ENCODE data around the gene UBTD1. TPM values are rescaled to one million over a fixed set of nuclear protein-coding genes. Genes with fewer than 3 reads are reported as not detected.
A peak's percentile ranks its signal among the peaks of the same experiment; 100 is the strongest.

Gene UBTD1
- total RNA-seq, 6 donors from 2014 or later, result 40.6 to 93.1 (median 67.3) TPM

DNA sequence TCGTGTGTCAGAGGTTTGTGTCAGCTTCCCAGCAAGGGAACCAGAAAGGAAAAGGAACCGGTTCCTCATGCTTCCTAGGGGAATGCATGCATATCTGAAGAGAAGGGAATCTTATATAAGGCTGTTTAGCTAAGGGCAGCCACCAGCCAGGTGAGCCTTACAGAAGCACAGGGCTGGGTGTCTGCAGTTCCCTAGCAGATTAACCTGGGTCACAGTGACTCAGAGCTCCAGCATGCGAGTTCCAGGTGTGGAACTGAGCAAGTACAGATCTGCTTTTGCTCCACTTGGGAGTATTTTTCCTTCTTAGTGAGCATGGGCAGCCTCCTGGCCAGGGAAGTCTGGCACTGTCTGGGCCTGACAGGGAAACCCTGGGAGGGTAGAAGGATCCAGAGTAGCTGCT, 72.9 kb downstream of the UBTD1 start:
- 86 to 90% methylated on average over 2 to 3 of the region's 3 CpGs for WGBS, 2 donors
- no peak for TF ChIP-seq POLR2A (IDR thresholded peaks at IDR 0.05)
- TF ChIP-seq, protein P1, sequence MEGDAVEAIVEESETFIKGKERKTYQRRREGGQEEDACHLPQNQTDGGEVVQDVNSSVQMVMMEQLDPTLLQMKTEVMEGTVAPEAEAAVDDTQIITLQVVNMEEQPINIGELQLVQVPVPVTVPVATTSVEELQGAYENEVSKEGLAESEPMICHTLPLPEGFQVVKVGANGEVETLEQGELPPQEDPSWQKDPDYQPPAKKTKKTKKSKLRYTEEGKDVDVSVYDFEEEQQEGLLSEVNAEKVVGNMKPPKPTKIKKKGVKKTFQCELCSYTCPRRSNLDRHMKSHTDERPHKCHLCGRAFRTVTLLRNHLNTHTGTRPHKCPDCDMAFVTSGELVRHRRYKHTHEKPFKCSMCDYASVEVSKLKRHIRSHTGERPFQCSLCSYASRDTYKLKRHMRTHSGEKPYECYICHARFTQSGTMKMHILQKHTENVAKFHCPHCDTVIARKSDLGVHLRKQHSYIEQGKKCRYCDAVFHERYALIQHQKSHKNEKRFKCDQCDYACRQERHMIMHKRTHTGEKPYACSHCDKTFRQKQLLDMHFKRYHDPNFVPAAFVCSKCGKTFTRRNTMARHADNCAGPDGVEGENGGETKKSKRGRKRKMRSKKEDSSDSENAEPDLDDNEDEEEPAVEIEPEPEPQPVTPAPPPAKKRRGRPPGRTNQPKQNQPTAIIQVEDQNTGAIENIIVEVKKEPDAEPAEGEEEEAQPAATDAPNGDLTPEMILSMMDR (IDR thresholded peaks at IDR 0.05), result no peak
- TF ChIP-seq EP300 (IDR thresholded peaks at IDR 0.05), result no peak
- TF ChIP-seq POLR2AphosphoS5 (IDR thresholded peaks at IDR 0.05), result no peak
- Histone ChIP-seq H3K9me3 (no peaks in the 10 kb centered on the region), H3K4me3 (no peak overlapping the region), H3K27me3 (no peaks in the 10 kb centered on the region), H3K27ac (peak overlapping the region; percentile 63 to 66 (median 65)), H3K36me3 (peaks cover 20 to 39% (median 28%) of the 10 kb centered on the region in 4 donors), H3K4me1 (peaks cover 3 to 20% (median 9%) of the 10 kb centered on the region in 4 donors)
- no peak for DNase-seq
- peak in 1 of 2 donors; percentile 4 for ATAC-seq (ENCODE audit: low FRiP score in 2 of 2)

DNA sequence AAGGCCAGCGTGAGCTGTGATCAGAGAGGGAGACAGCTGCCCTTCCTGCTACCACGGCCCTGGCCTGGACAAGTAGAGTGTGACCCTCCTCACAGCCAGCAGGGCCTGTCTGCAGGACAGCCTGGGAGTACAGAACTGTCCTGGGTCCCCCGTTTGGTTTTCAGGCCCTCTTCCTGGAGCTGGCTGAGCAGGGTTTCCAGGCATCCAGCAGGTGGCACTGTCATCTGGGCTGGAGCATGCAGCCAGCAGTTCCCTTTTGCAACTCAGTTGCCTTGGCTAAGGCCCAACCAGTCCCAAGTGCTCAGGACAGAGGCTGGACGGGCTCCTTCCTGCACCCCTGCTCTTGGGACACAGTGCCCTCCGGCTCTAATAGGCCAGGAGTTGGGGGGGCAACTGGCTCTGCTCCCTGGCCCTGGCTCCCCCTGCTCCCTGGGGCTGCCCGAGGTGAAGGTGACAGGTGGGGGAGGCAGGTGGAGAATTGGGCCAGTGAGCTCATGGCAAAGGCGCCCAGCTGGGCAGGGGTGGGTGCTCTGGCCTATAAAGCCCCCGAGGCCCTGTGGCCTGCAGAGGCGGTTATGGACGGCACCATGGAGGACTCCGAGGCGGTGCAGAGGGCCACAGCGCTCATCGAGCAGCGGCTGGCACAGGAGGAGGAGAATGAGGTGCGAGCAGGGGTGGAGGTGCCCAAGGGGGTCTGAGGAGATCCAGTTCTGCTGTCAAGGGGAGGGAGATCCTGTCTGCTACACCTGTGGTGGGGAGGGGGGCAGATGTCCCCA, 73.7 kb downstream of the UBTD1 start, which contains the start of gene ANKRD2:
TSS of gene ANKRD2 (plus strand) at position 566 of the 776 bp plus-strand sequence. CDS start at position 576, 10 bp downstream.
- WGBS, 2 donors, result 78 to 94% methylated on average over 12 to 15 of the region's 16 CpGs
- ATAC-seq (ENCODE audit: low FRiP score in 2 of 2) (peak; percentile 73 to 90), DNase-seq (peak; percentile 64 to 84)
- no peaks in the 10 kb centered on the region for H3K9me3 ChIP-seq
- no peaks in the 10 kb centered on the region for H3K27me3 ChIP-seq
- peaks cover 20 to 39% (median 28%) of the 10 kb centered on the region in 4 donors for H3K36me3 ChIP-seq
- H3K4me1 ChIP-seq, result peaks cover 3 to 20% (median 9%) of the 10 kb centered on the region in 4 donors
- H3K27ac ChIP-seq, result peak within 1 kb of the TSS; percentile 63 to 66 (median 65)
- TF ChIP-seq POLR2AphosphoS5 (IDR thresholded peaks at IDR 0.05), result peak in 1 of 2 donors; percentile 47
- TF ChIP-seq, protein P1 (IDR thresholded peaks at IDR 0.05), result peak; percentile 68 to 88 (median 80)
- TF ChIP-seq EP300 (IDR thresholded peaks at IDR 0.05), result no peak
- no peak for TF ChIP-seq POLR2A (IDR thresholded peaks at IDR 0.05)
- H3K4me3 ChIP-seq, result no peak within 1 kb of the TSS

DNA sequence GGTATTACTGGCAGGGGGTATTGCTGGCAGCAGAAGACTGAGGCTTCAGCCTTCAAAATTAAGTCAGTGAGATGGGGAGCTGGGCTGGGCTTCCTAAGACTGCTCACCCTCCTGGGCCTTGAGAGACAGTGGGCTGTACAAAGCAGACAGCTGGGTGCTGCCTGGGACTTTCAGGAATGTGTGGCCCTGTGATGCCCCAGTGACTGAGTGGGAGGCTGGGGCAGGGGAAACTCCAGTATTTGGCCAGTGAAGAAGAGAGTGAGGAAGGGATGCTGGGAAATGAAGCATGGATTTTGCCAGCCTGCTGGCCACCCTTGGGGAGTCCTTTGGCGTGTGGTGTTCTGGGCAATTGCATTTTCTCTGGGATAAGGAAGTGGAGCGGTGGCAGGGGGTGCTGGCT, 74.3 kb downstream of the UBTD1 start:
- Histone ChIP-seq H3K4me3 (no peak overlapping the region), H3K9me3 (no peaks in the 10 kb centered on the region), H3K4me1 (peaks cover 3 to 20% (median 9%) of the 10 kb centered on the region in 4 donors), H3K27me3 (no peaks in the 10 kb centered on the region), H3K36me3 (peaks cover 20 to 36% (median 28%) of the 10 kb centered on the region in 4 donors), H3K27ac (peak overlapping the region; percentile 63 to 66 (median 65))
- WGBS, 2 donors, result 80 to 96% methylated on average over 2 of the region's 2 CpGs
- TF ChIP-seq, protein P1 (IDR thresholded peaks at IDR 0.05), result no peak
- TF ChIP-seq EP300 (IDR thresholded peaks at IDR 0.05) (no peak), POLR2AphosphoS5 (IDR thresholded peaks at IDR 0.05) (no peak), POLR2A (IDR thresholded peaks at IDR 0.05) (no peak)
- ATAC-seq (ENCODE audit: low FRiP score in 2 of 2), result no peak
- DNase-seq, result no peak

DNA sequence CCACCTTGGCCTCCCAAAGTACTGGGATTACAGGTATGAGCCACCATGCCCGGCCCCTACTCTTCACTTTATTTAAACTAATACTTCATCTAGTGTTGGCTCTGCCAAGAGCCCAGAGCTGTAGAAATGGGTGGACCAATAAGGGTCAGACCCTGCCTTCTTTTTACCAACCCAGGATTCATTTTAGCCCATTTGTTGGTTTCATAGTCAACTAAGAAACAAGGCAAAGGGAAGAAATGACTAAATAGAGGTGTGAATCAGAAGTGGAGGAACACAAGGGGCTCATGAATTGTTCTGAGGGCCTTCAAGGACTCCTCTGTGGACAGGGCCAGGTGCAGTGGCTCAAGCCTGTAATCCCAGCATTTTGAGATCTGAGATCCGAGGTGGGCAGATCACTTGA, 74.9 kb downstream of the UBTD1 start:
- DNase-seq (no peak), ATAC-seq (ENCODE audit: low FRiP score in 2 of 2) (no peak)
- peaks cover 3 to 20% (median 9%) of the 10 kb centered on the region in 4 donors for H3K4me1 ChIP-seq
- H3K9me3 ChIP-seq, result no peaks in the 10 kb centered on the region
- WGBS, 2 donors, result 42 to 69% methylated on average over 2 of the region's 2 CpGs
- H3K4me3 ChIP-seq, result no peak overlapping the region
- H3K27ac ChIP-seq, result peak overlapping the region in 3 of 4 donors; percentile 12 to 65 (median 22)
- H3K36me3 ChIP-seq, result peaks cover 19 to 29% (median 23%) of the 10 kb centered on the region in 4 donors
- TF ChIP-seq, protein P1 (IDR thresholded peaks at IDR 0.05), result no peak
- no peak for TF ChIP-seq POLR2A (IDR thresholded peaks at IDR 0.05)
- TF ChIP-seq POLR2AphosphoS5 (IDR thresholded peaks at IDR 0.05), result no peak
- TF ChIP-seq EP300 (IDR thresholded peaks at IDR 0.05), result no peak
- H3K27me3 ChIP-seq, result no peaks in the 10 kb centered on the region
